ENCODE data around the gene EIF4G3. TPM values are rescaled to one million over a fixed set of nuclear protein-coding genes. Genes with fewer than 3 reads are reported as not detected.
A peak's percentile ranks its signal among the peaks of the same experiment; 100 is the strongest.
"Not testable (repeated sequence)": the region's sequence is repeated elsewhere in the genome, so short reads cannot be mapped to it uniquely, and the experiment has no call there.

Gene EIF4G3
- total RNA-seq, 4 donors from 2014 or later = 18.8 to 75.0 (median 34.9) TPM

DNA sequence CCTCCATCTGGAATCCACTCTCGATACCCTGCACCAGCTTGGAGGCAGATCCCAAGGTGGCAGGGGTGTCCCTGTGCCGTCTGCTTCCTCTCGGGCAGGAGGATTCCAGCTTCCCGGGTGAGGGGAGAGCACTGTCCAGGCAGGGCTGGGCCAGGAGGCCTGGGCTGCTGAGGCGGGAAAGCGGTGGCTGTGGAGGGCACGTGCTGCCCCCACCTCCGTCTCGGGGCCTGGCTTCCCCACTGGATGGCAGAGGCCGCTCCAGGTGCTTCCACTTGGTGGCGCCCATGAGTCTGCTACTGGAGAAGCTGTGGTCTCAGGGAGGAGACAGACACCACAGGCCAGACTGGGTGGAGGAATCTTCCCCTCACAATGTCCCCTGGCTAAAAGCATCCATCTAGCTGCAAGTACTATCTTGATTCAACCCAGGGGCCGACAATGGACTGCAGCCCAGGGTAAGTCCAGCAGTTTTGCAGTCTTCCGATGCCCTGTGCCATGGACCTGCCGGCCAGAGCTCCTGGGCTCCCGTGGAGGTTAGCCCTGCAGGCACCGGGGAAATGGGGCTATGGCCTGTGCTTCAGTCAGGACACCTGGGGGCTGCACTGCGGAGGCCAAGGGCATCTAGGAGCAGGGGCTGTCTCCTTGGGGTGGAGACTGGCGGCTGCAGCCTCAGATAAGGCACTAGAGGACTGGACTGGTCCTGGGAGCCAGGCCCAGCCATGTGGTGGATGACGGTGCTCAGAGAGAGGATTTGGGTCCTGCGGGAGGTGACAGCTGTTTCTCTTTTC is 41.3 kb upstream of the EIF4G3 start:
- no peak for TF ChIP-seq POLR2A (IDR thresholded peaks at IDR 0.05)
- TF ChIP-seq, protein P1, sequence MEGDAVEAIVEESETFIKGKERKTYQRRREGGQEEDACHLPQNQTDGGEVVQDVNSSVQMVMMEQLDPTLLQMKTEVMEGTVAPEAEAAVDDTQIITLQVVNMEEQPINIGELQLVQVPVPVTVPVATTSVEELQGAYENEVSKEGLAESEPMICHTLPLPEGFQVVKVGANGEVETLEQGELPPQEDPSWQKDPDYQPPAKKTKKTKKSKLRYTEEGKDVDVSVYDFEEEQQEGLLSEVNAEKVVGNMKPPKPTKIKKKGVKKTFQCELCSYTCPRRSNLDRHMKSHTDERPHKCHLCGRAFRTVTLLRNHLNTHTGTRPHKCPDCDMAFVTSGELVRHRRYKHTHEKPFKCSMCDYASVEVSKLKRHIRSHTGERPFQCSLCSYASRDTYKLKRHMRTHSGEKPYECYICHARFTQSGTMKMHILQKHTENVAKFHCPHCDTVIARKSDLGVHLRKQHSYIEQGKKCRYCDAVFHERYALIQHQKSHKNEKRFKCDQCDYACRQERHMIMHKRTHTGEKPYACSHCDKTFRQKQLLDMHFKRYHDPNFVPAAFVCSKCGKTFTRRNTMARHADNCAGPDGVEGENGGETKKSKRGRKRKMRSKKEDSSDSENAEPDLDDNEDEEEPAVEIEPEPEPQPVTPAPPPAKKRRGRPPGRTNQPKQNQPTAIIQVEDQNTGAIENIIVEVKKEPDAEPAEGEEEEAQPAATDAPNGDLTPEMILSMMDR (IDR thresholded peaks at IDR 0.05) = peak in 1 of 4 experiments; percentile 10
- intact Hi-C loops (cut with DNase I; ENCODE audit: low total_unique reads) = no loop called here
- Histone ChIP-seq H3K27ac (no peak overlapping the region), H3K9me3 (no peaks in the 10 kb centered on the region), H3K4me3 (no peak overlapping the region), H3K27me3 (no peaks in the 10 kb centered on the region), H3K4me1 (no peaks in the 10 kb centered on the region), H3K36me3 (no peaks in the 10 kb centered on the region)
- no peak for DNase-seq

DNA sequence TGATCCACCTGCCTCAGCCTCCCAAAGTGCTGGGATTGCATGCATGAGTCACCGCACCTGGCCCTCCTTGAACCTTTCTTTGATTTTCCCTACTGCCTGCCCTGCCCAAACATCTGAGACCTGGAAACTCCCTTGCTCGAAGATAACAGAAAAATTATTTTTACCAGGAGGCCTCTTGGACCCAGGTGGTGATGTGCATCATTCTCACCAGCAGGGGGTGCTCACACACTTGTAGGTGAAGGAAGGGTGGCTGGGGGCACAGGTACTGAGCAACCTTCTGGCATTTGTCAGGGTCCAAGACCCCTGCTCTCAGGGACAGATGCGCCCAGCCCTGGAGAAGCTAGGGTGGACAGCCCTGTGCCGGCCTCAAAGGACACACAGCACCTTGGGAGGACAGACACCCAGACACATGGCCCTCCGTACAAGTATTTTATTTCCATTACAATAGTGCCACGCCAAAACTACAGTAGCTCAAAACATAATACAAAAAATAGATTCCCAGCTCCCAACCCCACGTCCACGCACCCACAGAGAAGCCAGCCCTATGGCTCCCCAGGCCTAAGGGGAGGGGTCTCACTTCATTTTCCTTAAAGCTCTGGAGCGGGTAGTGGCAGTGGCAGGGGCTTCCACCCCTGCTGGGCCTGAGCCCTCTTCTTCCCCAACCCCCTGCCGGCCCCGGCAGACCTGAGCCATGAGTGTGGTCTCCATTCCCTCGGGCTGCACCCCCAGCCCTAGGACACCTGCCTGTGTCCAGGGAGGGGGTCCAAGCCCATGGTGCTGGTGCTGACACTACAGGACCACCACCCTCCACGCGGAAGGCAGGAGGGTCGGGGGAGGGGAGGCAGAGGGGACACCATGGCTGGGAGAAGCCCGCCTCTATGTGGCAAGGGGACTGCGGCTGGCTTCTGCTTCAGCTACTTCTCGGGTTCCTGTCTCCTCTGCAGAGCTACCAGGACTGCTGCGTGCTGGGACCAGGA is 40.4 kb upstream of the EIF4G3 start:
- intact Hi-C loops (cut with DNase I; ENCODE audit: low total_unique reads) = no loop called here
- DNase-seq = peak; percentile 31 to 51
- H3K4me3 ChIP-seq = no peak overlapping the region

DNA sequence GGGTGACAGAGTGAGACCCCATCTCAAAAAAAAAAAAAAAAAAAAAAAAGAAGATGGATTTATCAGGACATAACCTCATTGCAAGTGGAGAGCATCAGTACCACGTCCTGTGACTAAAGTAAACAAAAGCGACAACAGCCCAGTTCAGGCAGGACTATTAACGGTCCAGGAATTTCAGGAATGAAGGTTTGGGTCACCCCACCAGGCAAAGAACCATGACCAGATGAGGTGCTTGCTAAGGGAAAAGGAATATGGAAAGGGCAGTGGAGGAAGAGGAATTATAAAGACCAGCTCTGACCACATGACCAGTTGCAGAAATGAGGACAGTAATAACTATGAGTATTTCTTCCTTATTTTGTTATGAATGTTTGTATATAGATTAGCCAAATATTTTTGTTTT is 35.4 kb upstream of the EIF4G3 start:
- TF ChIP-seq POLR2A (IDR thresholded peaks at IDR 0.05) = no peak
- TF ChIP-seq, protein P1 (IDR thresholded peaks at IDR 0.05) = no peak
- intact Hi-C loops (cut with DNase I; ENCODE audit: low total_unique reads) = no loop called here

More for the DNA sequence above, 40.4 kb upstream of the EIF4G3 start:
- Histone ChIP-seq H3K36me3 (no peaks in the 10 kb centered on the region), H3K9me3 (no peaks in the 10 kb centered on the region), H3K27ac (no peak overlapping the region), H3K4me1 (no peaks in the 10 kb centered on the region), H3K27me3 (no peaks in the 10 kb centered on the region)
- no peak for TF ChIP-seq POLR2A (IDR thresholded peaks at IDR 0.05)
- TF ChIP-seq, protein P1 (IDR thresholded peaks at IDR 0.05) = peak; percentile 28 to 64 (median 38)

DNA sequence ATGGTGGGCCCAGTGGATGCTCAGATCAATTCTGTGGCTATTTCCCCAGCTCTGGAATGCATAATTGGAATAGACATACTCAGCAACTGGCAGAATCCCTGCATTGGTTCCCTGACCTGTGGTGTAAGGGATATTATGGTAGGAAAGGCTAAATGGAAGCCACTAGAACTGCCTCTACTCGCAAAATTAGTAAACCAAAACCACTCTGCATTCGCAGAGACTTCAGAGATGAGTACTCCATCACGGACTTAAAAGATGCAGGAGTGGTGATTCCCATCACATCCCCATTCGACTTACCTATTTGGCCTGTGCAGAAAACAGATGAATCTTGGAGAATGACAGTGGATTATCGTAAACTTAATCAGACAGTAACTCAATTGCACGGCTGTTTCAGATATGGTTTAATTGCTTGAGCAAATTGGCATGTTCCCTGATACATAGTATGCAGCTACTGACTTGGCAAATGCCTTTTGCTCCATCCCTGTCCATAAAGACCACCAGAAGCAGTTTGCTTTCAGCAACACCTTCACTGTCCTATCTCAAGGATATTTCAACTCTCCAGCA is 31.5 kb upstream of the EIF4G3 start:
- H3K36me3 ChIP-seq; DNase-seq; H3K9me3 ChIP-seq; H3K4me1 ChIP-seq; H3K27ac ChIP-seq; H3K27me3 ChIP-seq; intact Hi-C loops (cut with DNase I; ENCODE audit: low total_unique reads); H3K4me3 ChIP-seq: not testable (repeated sequence)

More for the DNA sequence above, 35.4 kb upstream of the EIF4G3 start:
- DNase-seq = no peak
- H3K27ac ChIP-seq = no peak overlapping the region
- no peak overlapping the region for H3K4me3 ChIP-seq
- no peaks in the 10 kb centered on the region for H3K36me3 ChIP-seq
- no peaks in the 10 kb centered on the region for H3K27me3 ChIP-seq
- no peaks in the 10 kb centered on the region for H3K4me1 ChIP-seq
- H3K9me3 ChIP-seq = no peaks in the 10 kb centered on the region

DNA sequence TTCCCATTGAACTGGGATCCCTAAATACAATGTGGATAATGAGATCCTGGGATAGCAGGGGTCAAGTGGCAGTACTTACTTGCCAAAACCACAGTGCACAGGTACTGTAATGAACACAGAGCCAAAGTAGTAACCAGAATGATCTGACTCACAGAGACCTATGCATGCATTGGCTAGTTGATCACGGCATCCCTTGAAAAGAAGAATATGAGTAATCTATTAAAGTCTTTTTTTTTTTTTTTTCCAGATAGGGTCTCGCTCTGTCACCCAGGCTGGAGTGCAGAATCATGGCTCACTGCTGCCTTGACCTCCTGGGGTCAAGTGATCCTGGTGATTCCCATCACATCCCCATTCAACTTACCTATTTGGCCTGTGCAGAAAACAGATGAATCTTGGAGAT is 29.4 kb upstream of the EIF4G3 start:
- Histone ChIP-seq H3K27ac (no peak overlapping the region), H3K9me3 (no peaks in the 10 kb centered on the region), H3K36me3 (no peaks in the 10 kb centered on the region), H3K4me1 (no peaks in the 10 kb centered on the region), H3K4me3 (no peak overlapping the region), H3K27me3 (no peaks in the 10 kb centered on the region)
- intact Hi-C loops (cut with DNase I; ENCODE audit: low total_unique reads) = no loop called here
- TF ChIP-seq, protein P1 (IDR thresholded peaks at IDR 0.05) = no peak
- TF ChIP-seq POLR2A (IDR thresholded peaks at IDR 0.05) = no peak
- no peak for DNase-seq
